Activated T-cell treated with anti-CD3 and anti-CD28 coated beads, Interleukin-2, amount 50 U/mL, for 72 hours (primary cell): ENCODE measurements around the gene SULT1C4. TPM values are rescaled to one million over a fixed set of nuclear protein-coding genes. Genes with fewer than 3 reads are reported as not detected.

Experiments used
- ATAC-seq, 2 donors: fragments of 150-1000 bp; cut with Tn5 transposase; replicated peaks in 1 of 2; 2 replicates each; pipeline ENCODE4 v1.10.0; 2021; ENCODE audit warnings: moderate library complexity in 2 of 2, mild to moderate bottlenecking in 1 of 2
- DNase-seq, 2 donors: peaks; one replicate each; pipeline ENCODE4 v3.0.0; 2021 to 2022; ENCODE audit warnings: mixed read lengths in 1 of 2
- H3K27ac Mint-ChIP-seq: one replicate; pipeline ENCODE4 v1.8.0; 2022; ENCODE audit warnings: mild to moderate bottlenecking, moderate library complexity, mixed read lengths
- H3K27me3 Mint-ChIP-seq: one replicate; pipeline ENCODE4 v1.8.0; 2022; ENCODE audit warnings: low read depth, mixed read lengths
- H3K36me3 Mint-ChIP-seq, 2 donors: one replicate each; pipeline ENCODE4 v1.8.0; 2022; ENCODE audit warnings: mixed read lengths in 2 of 2, mild to moderate bottlenecking in 1 of 2; ENCODE audit not compliant: insufficient read depth in 2 of 2
- H3K4me1 Mint-ChIP-seq: one replicate; pipeline ENCODE4 v1.8.0; 2022; ENCODE audit warnings: low read depth, mixed read lengths
- H3K4me3 Mint-ChIP-seq, 2 donors: one replicate each; pipeline ENCODE4 v1.8.0; 2022; ENCODE audit warnings: mild to moderate bottlenecking in 2 of 2, mixed read lengths in 2 of 2, moderate library complexity in 2 of 2
- H3K9me3 Mint-ChIP-seq, 2 donors: one replicate each; pipeline ENCODE4 v1.8.0; 2022; ENCODE audit warnings: mixed read lengths in 2 of 2
- total RNA-seq, 2 donors: library from RNA; stranded (reverse); gene quantifications; one replicate each; pipeline ENCODE4 v1.2.3, GENCODE V29; 2022

SULT1C4 gene
- total RNA-seq, 2 donors from 2014 or later = not detected

DNA sequence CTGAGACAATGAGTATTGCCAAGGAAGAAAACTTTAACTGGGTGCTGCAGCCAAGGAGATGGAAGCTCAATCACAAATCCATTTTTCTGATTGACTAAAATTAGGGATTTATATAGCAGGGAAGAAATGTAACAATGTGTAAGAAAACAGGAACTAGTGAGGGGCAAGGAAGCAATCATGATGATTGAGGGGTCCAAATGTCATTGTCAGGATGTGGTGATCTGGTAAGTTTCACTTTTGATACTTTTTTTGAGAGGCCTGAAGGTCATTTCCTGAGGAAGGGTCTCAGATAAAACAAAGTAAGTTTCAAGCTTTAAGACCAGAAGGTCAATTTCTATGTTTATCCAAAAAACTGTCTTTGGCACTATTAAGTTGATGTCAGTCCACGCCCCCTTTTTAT, 59.2 kb downstream of the SULT1C4 start:
- H3K27ac Mint-ChIP-seq = no peak overlapping the region
- no peaks in the 10 kb centered on the region for H3K27me3 Mint-ChIP-seq

More for the DNA sequence above, 59.2 kb downstream of the SULT1C4 start:
- no peak overlapping the region for H3K4me3 Mint-ChIP-seq
- peaks cover 0 to 4% of the 10 kb centered on the region in 2 donors for H3K36me3 Mint-ChIP-seq
- no peak for ATAC-seq
- no peak for DNase-seq
- H3K4me1 Mint-ChIP-seq = peaks cover 6% of the 10 kb centered on the region
- peaks cover 0 to 3% of the 10 kb centered on the region in 2 donors for H3K9me3 Mint-ChIP-seq

Other genes with a start within 250 kb of the SULT1C4 start
- not detected for gene SULT1C3, start 138.0 kb upstream of the SULT1C4 start, total RNA-seq
- not detected for gene SULT1C2, start 89.1 kb upstream of the SULT1C4 start, total RNA-seq
- gene GCC2, start 71.3 kb downstream of the SULT1C4 start, total RNA-seq = 10 to 100 TPM; 65.5 to 68.7 TPM
- 100 to 1,000 TPM; 104 to 122 TPM for gene LIMS1, start 156.5 kb downstream of the SULT1C4 start, total RNA-seq